IPS-15b (cell line): ENCODE results near the gene TMEM187.

Experiments
- H3K27me3 ChIP-seq: one replicate; pipeline ENCODE4 v1.6.1; 2013; ENCODE audit warnings: low read length; ENCODE audit not compliant: control insufficient read depth, insufficient read depth
- H3K36me3 ChIP-seq: one replicate; pipeline ENCODE4 v1.6.1; 2013; ENCODE audit warnings: low read length; ENCODE audit not compliant: control insufficient read depth, insufficient read depth
- H3K4me1 ChIP-seq: one replicate; pipeline ENCODE4 v1.6.1; 2013; ENCODE audit warnings: mild to moderate bottlenecking, low read length; ENCODE audit not compliant: control insufficient read depth, insufficient read depth
- H3K4me3 ChIP-seq: one replicate; pipeline ENCODE4 v1.5.1; 2013; ENCODE audit warnings: low read depth, low read length
- H3K9ac ChIP-seq: one replicate; pipeline ENCODE4 v1.6.1; 2013; ENCODE audit warnings: low read depth, mild to moderate bottlenecking, low read length
- H3K9me3 ChIP-seq: one replicate; pipeline ENCODE4 v1.6.1; 2013; ENCODE audit warnings: mild to moderate bottlenecking, low read length; ENCODE audit not compliant: control insufficient read depth, insufficient read depth

TMEM187 gene

DNA sequence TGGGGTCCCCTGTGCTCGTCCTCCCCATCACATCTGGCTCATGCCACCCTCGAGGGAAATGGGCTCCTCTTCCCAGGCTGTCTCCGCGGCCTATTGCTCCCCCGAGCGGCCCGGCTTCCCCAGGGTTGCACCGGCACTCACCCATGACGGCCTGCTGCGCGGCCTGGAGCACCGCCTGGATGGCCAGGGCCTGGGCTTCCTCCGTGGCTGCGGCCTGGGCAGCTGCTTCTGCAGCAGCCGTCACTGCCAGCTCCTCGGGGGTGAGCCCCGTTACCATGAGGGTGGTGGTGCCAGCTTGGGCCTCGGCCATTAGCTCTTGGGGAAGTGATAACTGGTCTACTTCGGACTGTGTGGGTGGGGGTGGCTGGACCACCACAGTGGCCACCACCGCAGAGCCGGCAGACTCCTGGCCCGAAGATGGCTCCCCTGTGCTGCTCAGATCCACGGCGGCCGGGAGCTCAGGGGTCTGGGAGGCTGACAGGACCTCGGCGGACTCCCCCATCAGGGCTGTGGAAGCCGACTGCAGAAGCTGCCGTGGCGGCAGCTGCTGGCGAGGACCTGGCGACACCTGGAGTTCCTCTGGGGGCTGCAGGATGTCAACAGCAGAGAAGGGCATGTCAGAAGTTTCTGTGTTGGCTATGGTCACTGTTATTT, 20.1 kb upstream of the TMEM187 start:
- H3K36me3 ChIP-seq: peaks cover 88% of the 10 kb centered on the region

DNA sequence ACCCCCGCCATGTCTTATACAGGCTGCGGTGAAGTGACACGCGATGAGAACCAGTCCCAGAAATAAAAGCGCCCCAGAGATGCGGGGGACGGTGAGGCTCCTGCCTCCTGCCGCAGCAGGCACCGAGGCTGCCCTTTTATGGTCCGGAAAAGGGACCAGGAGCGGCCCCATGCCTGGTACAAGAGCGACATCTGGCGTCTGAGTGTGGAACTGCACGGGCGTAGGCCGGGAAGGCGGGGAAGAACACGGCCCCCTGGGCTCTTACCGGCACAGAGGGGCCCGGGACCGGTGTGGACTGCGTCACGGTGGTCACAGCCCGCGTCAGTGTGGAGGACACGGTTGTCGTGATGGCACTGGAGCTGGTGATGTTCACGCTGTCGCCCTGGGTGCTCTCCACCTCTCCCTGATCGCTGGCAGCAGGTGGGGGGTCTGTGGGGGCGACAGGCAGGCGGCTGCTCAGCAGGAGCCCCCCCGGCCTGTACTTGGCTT, 19.2 kb upstream of the TMEM187 start:
- no peaks in the 10 kb centered on the region for H3K4me1 ChIP-seq
- no peaks in the 10 kb centered on the region for H3K27me3 ChIP-seq
- H3K36me3 ChIP-seq: peaks cover 89% of the 10 kb centered on the region
- H3K9me3 ChIP-seq: no peaks in the 10 kb centered on the region
- H3K9ac ChIP-seq: no peak overlapping the region
- H3K4me3 ChIP-seq: no peak overlapping the region

More for the DNA sequence above, 20.1 kb upstream of the TMEM187 start:
- Histone ChIP-seq H3K9me3 (peaks cover 4% of the 10 kb centered on the region), H3K4me3 (no peak overlapping the region), H3K27me3 (no peaks in the 10 kb centered on the region), H3K4me1 (no peaks in the 10 kb centered on the region), H3K9ac (no peak overlapping the region)

DNA sequence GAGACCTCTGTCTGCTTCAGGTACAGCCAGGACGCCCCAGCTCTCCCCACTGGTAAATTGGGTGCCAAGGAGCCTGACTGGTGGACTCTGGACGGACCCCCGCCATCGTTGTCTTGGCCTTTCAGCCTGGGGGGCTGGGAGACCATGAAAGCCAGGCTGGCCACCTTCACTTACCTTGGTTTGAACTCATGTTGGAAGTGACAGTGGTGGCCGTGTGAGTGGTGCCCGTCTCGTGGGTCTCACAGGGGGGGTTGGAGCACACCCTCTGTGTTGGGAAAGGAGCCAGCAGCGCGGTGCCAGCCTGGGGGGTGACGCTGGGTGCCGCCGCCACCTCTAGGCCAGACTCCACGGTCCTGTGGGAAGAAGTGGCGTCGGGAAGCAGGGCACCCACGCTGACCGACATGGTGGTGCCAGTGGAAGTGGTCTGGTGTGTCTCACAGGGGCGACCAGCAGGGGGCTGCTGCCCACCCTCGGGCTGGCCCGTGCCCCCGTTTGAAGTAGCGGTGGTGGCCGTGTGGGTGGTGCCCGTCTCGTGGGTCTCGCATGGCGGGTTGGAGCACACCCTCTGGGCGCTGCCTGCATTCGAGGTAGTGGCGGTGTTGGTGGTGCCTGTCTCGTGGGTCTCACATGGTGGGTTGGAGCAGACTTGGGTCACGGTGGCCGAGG, 18.5 kb upstream of the TMEM187 start:
- Histone ChIP-seq H3K9ac (no peak overlapping the region), H3K27me3 (no peaks in the 10 kb centered on the region), H3K9me3 (peaks cover under 1% of the 10 kb centered on the region), H3K36me3 (peaks cover 86% of the 10 kb centered on the region), H3K4me3 (no peak overlapping the region), H3K4me1 (no peaks in the 10 kb centered on the region)

DNA sequence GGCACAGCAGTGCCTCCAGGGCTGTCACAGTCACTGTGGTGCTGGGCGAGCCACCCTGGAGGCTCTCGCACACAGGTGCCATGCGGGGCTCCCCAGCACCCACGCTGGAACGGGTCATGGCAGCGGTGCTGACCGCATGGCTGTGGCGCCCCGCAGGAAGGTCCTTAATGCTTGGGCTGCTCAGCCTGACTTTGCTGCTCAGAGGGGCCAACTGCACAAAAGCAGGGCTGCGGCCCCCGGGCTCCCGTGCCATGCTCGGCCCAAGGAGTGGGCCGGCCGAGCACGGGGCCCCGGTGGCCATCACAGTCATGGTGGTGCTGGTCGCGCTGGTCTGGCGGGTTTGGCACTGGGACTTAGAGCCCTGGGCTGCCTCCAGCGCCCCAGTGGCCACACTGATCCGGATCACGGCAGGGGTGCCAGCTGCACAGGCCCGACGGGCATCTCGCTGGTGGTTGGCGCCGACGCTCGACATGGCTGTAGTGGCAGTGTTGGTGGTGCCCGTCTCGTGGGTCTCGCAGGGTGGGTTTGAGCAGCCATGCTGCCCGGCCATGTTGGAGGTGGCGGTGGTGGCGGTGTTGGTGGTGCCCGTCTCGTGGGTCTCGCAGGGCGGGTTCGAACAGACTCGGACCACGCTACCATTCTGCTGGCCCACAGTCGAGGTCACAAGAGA, 17.9 kb upstream of the TMEM187 start:
- H3K9me3 ChIP-seq: peaks cover 4% of the 10 kb centered on the region
- no peaks in the 10 kb centered on the region for H3K27me3 ChIP-seq
- no peak overlapping the region for H3K4me3 ChIP-seq
- H3K4me1 ChIP-seq: no peaks in the 10 kb centered on the region
- H3K9ac ChIP-seq: no peak overlapping the region
- H3K36me3 ChIP-seq: peaks cover 88% of the 10 kb centered on the region

DNA sequence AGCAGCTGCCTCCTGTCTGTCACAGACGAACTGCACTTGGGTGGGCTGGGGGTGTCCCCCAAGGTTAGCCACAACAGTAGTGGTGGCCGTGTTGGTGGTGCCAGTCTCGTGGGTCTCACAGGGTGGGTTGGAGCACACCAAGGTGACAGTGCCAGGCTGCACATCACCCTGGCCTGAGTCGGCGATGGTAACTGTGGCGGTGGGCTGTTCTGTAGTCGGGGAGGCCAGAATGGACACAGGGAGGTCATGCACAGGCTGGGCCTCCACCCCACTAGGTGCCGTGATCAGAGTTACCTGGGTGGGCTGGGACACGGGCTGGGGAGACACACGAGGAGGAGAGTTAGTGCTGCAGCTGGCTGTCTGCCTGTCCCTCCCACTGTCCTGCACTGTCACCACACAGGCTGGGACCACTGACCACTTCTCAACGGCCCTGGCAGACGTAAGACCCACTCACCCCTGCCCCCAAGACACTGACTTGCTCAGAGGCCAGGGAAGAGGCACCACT, 17.3 kb upstream of the TMEM187 start:
- no peaks in the 10 kb centered on the region for H3K4me1 ChIP-seq
- no peak overlapping the region for H3K4me3 ChIP-seq
- peaks cover 89% of the 10 kb centered on the region for H3K36me3 ChIP-seq
- H3K9ac ChIP-seq: no peak overlapping the region
- H3K9me3 ChIP-seq: peaks cover 4% of the 10 kb centered on the region
- no peaks in the 10 kb centered on the region for H3K27me3 ChIP-seq

DNA sequence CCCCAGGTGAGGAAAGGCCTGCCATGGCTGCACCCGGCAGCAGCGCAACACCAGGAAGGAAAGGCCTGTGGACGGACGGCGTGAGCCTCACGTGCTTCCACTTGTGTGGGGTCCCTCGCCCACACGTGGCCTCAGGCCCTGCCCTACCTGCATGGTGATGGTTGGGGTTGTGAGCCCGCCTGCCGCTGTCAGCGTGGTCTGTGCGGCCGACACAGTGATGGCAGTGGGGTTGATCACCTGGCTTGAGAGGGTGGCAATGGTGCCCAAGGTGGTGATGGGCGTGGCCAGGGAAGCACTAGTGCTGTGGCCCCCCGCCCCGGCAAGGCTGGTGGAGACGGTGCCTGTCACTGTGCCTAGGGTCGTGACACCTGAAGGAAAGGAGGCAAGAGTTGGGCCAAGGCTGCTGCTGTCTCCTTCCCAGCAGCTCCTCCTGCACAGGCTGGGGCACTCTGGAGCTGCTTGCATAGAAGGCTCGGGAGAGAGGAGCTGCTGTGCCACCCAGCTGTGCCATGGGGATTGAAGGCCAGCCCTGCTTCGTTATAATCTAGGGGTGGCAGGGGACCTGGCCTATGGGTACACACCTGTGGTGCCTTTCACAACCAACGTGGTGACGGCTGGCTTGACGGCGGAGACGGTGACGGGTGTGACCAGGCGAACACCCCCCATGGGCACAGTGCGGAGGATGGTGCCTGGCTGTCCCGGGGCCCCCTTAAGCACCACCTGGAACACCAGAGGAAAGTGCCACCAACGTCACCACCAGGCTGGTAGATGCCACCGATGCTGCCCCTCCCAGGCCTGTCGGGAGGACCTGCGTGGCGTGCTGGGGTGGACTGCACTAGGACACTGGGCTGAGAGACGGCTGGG, 16.3 kb upstream of the TMEM187 start:
- Histone ChIP-seq H3K27me3 (no peaks in the 10 kb centered on the region), H3K4me1 (no peaks in the 10 kb centered on the region), H3K36me3 (peaks cover 87% of the 10 kb centered on the region), H3K9ac (no peak overlapping the region), H3K9me3 (peaks cover 4% of the 10 kb centered on the region), H3K4me3 (no peak overlapping the region)

DNA sequence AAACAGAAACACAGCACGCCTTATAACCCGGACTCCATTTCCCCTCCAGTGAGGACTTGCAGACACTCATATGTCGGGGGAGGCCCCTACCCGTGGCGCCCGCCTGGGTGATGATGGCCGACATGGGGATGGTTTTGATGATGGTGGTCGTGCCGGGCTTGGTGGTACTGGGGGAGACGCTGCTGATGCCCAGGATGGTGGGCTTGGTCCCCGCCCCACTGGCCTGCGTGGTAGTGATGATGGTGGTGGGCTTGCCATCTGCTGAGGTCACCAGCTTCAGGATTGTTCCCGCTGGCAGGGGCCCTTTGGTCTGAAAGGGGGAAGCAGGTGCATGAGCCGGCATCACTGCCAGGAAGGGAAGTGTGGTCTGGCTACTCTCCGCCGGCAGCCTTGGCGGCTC, 15.3 kb upstream of the TMEM187 start:
- H3K4me3 ChIP-seq: no peak overlapping the region
- H3K36me3 ChIP-seq: peaks cover 87% of the 10 kb centered on the region
- H3K4me1 ChIP-seq: no peaks in the 10 kb centered on the region
- no peak overlapping the region for H3K9ac ChIP-seq
- H3K27me3 ChIP-seq: no peaks in the 10 kb centered on the region
- peaks cover 4% of the 10 kb centered on the region for H3K9me3 ChIP-seq

DNA sequence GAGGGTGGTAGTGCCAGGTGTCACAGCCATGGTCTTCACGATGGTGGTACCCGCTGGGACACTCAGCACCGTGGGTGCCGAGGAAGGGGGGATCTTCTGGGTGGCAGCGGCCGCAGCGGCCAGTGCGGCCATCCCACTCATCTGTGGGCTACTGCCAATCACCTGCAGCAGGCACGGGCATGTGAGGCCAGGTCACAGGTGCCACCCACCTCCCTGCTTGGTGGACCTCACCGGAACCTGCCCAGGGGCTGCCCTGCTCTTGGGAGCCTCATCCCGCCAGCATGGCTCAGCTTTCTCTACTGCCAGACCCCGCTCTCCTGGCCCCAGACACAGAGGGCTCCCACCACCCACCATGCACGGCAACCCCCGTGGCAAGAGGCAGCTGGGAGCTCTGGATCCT, 13.9 kb upstream of the TMEM187 start:
- Histone ChIP-seq H3K4me1 (no peaks in the 10 kb centered on the region), H3K9me3 (peaks cover 4% of the 10 kb centered on the region), H3K27me3 (no peaks in the 10 kb centered on the region), H3K4me3 (no peak overlapping the region), H3K9ac (no peak overlapping the region), H3K36me3 (peaks cover 83% of the 10 kb centered on the region)

DNA sequence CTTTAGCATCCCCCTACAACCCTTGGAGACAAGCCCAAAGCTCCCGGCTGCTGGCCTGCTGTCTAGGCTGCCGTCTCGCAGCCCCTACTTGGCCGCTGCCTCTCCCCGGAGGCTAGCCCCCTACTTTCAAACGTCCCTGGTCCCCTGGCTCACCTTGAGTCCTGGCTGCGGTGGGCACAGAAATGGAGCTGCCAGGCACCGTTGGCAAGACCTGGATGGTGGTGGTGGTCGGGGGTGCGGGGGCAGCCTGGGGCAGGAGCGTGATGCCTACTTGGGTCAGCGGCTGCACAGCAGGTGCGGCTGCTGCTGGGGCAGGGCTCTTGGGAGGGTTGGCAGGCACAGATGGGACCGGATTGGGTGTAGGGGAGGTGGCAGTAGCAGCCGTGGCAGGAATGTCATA, 12.9 kb upstream of the TMEM187 start:
- Histone ChIP-seq H3K36me3 (peaks cover 83% of the 10 kb centered on the region), H3K4me1 (no peaks in the 10 kb centered on the region), H3K9ac (no peak overlapping the region), H3K9me3 (peaks cover 4% of the 10 kb centered on the region), H3K27me3 (no peaks in the 10 kb centered on the region), H3K4me3 (no peak overlapping the region)

DNA sequence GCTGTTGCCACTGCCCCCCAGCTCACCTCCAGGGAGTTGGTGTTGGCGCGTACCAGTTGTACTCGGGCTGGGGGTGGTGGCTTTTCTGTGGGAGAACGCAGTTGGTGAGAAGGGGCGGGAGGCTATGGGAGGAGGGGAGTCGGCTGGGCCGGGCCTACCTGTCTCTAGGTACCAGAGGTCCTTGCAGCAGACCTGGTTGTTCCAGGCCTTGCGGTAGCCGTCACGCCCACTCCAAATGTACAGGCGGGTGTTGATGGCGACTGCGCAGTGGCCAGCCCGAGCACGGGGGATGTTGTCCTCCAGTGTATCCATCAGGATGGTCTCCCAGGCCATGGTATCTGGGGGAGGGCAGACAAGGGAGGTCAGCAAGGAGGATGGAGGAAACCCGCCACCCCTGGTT, 12.5 kb upstream of the TMEM187 start:
- H3K36me3 ChIP-seq: peaks cover 79% of the 10 kb centered on the region
- no peaks in the 10 kb centered on the region for H3K27me3 ChIP-seq
- peaks cover 4% of the 10 kb centered on the region for H3K9me3 ChIP-seq
- H3K4me3 ChIP-seq: no peak overlapping the region
- no peaks in the 10 kb centered on the region for H3K4me1 ChIP-seq
- no peak overlapping the region for H3K9ac ChIP-seq

DNA sequence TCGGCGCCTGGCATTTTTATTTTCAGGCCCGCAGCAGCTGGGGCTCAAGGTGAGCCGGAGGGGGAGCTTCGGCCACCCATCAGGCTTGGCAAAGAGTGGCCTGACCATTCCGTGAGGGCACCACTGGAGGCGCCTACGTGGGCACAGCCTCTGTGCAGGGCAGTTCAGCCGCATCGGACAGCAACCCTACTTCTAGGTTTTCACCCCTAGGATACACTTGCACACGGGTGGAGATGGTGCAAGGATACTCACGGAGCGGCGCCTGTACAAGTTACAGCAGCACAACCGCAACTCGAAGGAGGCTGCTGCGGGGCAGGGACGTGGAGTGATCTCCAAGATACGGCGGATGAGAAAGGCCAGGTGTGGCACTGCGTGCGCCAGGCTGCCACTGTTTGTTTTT, 11.8 kb upstream of the TMEM187 start:
- no peaks in the 10 kb centered on the region for H3K27me3 ChIP-seq
- no peak overlapping the region for H3K4me3 ChIP-seq
- no peaks in the 10 kb centered on the region for H3K4me1 ChIP-seq
- H3K36me3 ChIP-seq: peaks cover 73% of the 10 kb centered on the region
- H3K9me3 ChIP-seq: peaks cover 4% of the 10 kb centered on the region
- no peak overlapping the region for H3K9ac ChIP-seq
